ENCODE results near the gene TMEM141. TPM values are rescaled to one million over a fixed set of nuclear protein-coding genes. Genes with fewer than 3 reads are reported as not detected.

The TMEM141 gene
- total RNA-seq, 1 donor from 2014 or later, result 64.4 TPM

DNA sequence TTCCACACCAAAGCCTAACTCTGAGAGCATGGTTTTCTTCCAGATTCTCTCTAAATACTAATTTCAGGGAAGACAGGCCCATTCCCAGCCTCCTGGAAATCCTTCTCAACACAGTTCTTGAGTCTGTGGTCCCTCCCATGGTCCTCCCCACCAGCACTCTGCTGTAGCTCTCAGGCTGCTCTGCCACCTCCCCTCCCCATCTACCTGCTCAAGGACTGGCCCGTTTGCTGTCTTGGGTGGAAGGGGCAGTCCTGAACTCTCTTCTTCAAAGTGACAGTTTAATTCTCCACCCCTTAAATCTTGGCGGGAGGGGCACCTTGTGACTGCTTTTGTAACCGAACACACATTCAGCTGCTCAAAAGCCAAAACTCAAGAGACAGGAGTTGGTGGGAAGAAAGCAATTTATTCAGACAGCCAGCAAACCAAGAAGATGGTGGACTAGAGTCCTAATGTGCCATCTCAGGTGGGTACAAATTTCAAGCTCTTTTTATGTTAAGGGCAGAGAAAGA is 19.2 kb upstream of the TMEM141 start:
- Histone ChIP-seq H3K4me1 (no peaks in the 10 kb centered on the region), H3K27me3 (no peaks in the 10 kb centered on the region), H3K36me3 (no peaks in the 10 kb centered on the region), H3K27ac (no peak overlapping the region), H3K9me3 (no peaks in the 10 kb centered on the region), H3K4me3 (no peak overlapping the region)
- peak; percentile 33 for DNase-seq
- no peak for ATAC-seq
- intact Hi-C loops (cut with DNase I), result no loop called here
- TF ChIP-seq, protein P1, sequence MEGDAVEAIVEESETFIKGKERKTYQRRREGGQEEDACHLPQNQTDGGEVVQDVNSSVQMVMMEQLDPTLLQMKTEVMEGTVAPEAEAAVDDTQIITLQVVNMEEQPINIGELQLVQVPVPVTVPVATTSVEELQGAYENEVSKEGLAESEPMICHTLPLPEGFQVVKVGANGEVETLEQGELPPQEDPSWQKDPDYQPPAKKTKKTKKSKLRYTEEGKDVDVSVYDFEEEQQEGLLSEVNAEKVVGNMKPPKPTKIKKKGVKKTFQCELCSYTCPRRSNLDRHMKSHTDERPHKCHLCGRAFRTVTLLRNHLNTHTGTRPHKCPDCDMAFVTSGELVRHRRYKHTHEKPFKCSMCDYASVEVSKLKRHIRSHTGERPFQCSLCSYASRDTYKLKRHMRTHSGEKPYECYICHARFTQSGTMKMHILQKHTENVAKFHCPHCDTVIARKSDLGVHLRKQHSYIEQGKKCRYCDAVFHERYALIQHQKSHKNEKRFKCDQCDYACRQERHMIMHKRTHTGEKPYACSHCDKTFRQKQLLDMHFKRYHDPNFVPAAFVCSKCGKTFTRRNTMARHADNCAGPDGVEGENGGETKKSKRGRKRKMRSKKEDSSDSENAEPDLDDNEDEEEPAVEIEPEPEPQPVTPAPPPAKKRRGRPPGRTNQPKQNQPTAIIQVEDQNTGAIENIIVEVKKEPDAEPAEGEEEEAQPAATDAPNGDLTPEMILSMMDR (IDR thresholded peaks at IDR 0.05), result no peak

GRCh38 chr9:136773386-136774044 is 17.6 kb upstream of the TMEM141 start:
- Histone ChIP-seq H3K4me3 (no peak overlapping the region), H3K9me3 (no peaks in the 10 kb centered on the region), H3K36me3 (no peaks in the 10 kb centered on the region), H3K27me3 (no peaks in the 10 kb centered on the region), H3K27ac (no peak overlapping the region), H3K4me1 (no peaks in the 10 kb centered on the region)
- intact Hi-C loops (cut with DNase I), result no loop called here
- ATAC-seq (peak; percentile 74), DNase-seq (peak; percentile 69)
- TF ChIP-seq, protein P1 (IDR thresholded peaks at IDR 0.05), result no peak

DNA sequence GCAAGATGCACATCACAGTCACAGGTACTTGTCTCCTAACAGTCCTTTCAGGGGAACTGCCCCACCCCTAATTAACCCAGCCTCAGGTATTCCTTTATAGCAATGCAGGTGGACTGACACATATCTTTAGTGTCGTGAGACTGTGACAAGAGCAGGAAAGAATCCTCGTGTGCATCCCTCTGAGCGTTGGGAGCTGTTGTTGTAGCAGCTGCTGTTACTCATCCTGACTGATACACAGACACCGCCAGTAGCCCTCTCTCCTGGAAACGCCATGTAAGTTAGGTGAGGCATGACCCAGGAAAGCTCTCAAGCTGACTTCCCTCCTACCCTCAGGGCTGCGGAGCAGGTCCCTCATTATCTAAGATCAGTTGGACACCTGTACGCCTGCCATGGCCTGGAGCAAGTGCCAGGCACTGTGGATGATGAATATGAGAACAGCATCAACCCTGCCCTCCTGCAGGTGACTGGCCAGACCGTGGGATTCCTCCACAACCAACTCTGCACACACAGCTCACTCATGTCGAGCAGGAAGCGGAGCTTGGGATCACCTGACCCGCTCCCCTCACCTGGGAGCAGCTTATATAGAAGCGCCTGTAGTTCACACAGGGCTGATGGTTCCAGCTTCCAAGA is 16.6 kb upstream of the TMEM141 start:
- no peaks in the 10 kb centered on the region for H3K4me1 ChIP-seq
- no peaks in the 10 kb centered on the region for H3K27me3 ChIP-seq
- TF ChIP-seq, protein P1 (IDR thresholded peaks at IDR 0.05), result no peak
- no peaks in the 10 kb centered on the region for H3K36me3 ChIP-seq
- DNase-seq (peak; percentile 33), ATAC-seq (no peak)
- H3K4me3 ChIP-seq, result no peak overlapping the region
- H3K9me3 ChIP-seq, result no peaks in the 10 kb centered on the region
- intact Hi-C loops (cut with DNase I), result no loop called here
- H3K27ac ChIP-seq, result no peak overlapping the region

- Histone ChIP-seq H3K27me3 (no peaks in the 10 kb centered on the region), H3K36me3 (no peaks in the 10 kb centered on the region), H3K4me3 (no peak overlapping the region), H3K27ac (no peak overlapping the region), H3K9me3 (no peaks in the 10 kb centered on the region), H3K4me1 (no peaks in the 10 kb centered on the region)
- intact Hi-C loops (cut with DNase I), result no loop called here
- TF ChIP-seq, protein P1 (IDR thresholded peaks at IDR 0.05), result no peak
- peak; percentile 46 for DNase-seq
- no peak for ATAC-seq
Observed at GRCh38 chr9:136775191-136775590, 16.0 kb upstream of the TMEM141 start.

DNA sequence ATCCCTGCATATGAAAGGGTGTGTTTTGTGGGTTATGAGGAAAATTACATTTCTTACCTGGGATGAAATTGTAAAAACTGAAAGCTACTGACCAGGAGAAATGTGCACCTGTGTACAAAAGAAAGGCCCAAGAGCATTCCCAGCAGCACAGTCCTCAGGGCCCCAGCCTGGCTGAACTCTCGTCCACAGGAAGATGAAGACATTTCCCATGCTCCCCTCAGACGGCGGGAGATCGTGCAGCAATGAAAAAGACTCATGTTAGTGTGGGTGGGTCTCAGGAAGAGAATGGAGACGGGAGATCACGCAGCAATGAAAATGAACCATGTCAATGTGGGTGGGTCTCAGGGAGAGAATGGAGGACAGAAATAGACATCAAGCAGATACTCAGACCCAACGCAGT is 14.2 kb upstream of the TMEM141 start:
- no peaks in the 10 kb centered on the region for H3K36me3 ChIP-seq
- intact Hi-C loops (cut with DNase I), result no loop called here
- ATAC-seq (no peak), DNase-seq (no peak)
- no peaks in the 10 kb centered on the region for H3K27me3 ChIP-seq
- no peaks in the 10 kb centered on the region for H3K9me3 ChIP-seq
- H3K4me3 ChIP-seq, result no peak overlapping the region
- TF ChIP-seq, protein P1 (IDR thresholded peaks at IDR 0.05), result no peak
- H3K27ac ChIP-seq, result no peak overlapping the region
- H3K4me1 ChIP-seq, result no peaks in the 10 kb centered on the region

All from upper lobe of right lung (tissue), 1 donor.